HG03575 (cell line): ENCODE data around the gene RPL15.

Experiments used
- ATAC-seq: cut with Tn5 transposase; IDR thresholded peaks from one replicate; pipeline ENCODE4 v1.9.1; 2021; ENCODE audit not compliant: unreplicated experiment, insufficient number of reproducible peaks, low FRiP score; ENCODE audit errors: extremely low read depth

Gene RPL15

GRCh38 chr3:23949784-23950183 lies 32.9 kb downstream of the RPL15 start:
- no peak for ATAC-seq

- no peak for ATAC-seq
Measured at GRCh38 chr3:23950293-23950692, 33.4 kb downstream of the RPL15 start.

GRCh38 chr3:23952646-23953045 lies 35.7 kb downstream of the RPL15 start:
- ATAC-seq, result peak; percentile 31

- ATAC-seq, result no peak
Measured at GRCh38 chr3:23953523-23953922, 36.6 kb downstream of the RPL15 start.

GRCh38 chr3:23954144-23954543 lies 37.2 kb downstream of the RPL15 start:
- no peak for ATAC-seq

GRCh38 chr3:23956701-23957100 lies 39.8 kb downstream of the RPL15 start:
- ATAC-seq, result no peak

- ATAC-seq, result no peak
Measured at GRCh38 chr3:23959135-23959900, 42.4 kb downstream of the RPL15 start.

GRCh38 chr3:23960649-23961048 lies 43.7 kb downstream of the RPL15 start:
- ATAC-seq, result no peak

GRCh38 chr3:23961066-23961465 lies 44.1 kb downstream of the RPL15 start:
- no peak for ATAC-seq

- ATAC-seq, result no peak
Measured at GRCh38 chr3:23961913-23962312, 45.0 kb downstream of the RPL15 start.

GRCh38 chr3:23964537-23965235 lies 47.8 kb downstream of the RPL15 start:
- no peak for ATAC-seq

GRCh38 chr3:23966328-23966727 lies 49.4 kb downstream of the RPL15 start:
- no peak for ATAC-seq

- no peak for ATAC-seq
Measured at GRCh38 chr3:23968463-23969184, 51.7 kb downstream of the RPL15 start.

GRCh38 chr3:23969393-23969792 lies 52.5 kb downstream of the RPL15 start:
- no peak for ATAC-seq
